HG03460 (cell line): Measurements from ENCODE around the gene EIF5A2.
"Not testable (repeated sequence)": the region's sequence is repeated elsewhere in the genome, so short reads cannot be mapped to it uniquely, and the experiment has no call there.

Source experiments
- ATAC-seq: cut with Tn5 transposase; IDR thresholded peaks from one replicate; pipeline ENCODE4 v1.9.1; 2021; ENCODE audit not compliant: unreplicated experiment

Gene EIF5A2

GRCh38 chr3:170908235-170909116 lies at the start of gene EIF5A2:
Gene EIF5A2, minus strand, starts transcription at chr3:170908637. Its CDS starts 831 bp downstream, at chr3:170907806.
- peak; percentile 93 for ATAC-seq

- ATAC-seq, result no peak
These were observed 48.2 kb upstream of the EIF5A2 start for GRCh38 chr3:170956647-170957046.

- no peak for ATAC-seq
These were observed 45.3 kb upstream of the EIF5A2 start for GRCh38 chr3:170953736-170954135.

- ATAC-seq, result no peak
These were observed 44.8 kb upstream of the EIF5A2 start for GRCh38 chr3:170953229-170953628.

GRCh38 chr3:170949211-170949610 lies 40.8 kb upstream of the EIF5A2 start:
- ATAC-seq, result no peak

- ATAC-seq, result no peak
These were observed 38.8 kb upstream of the EIF5A2 start for GRCh38 chr3:170947018-170947769.

GRCh38 chr3:170942011-170942410 lies 33.6 kb upstream of the EIF5A2 start:
- no peak for ATAC-seq

GRCh38 chr3:170941551-170941950 lies 33.1 kb upstream of the EIF5A2 start:
- no peak for ATAC-seq

- not testable (repeated sequence) for ATAC-seq
These were observed 24.6 kb upstream of the EIF5A2 start for GRCh38 chr3:170933039-170933438.

- ATAC-seq, result not testable (repeated sequence)
These were observed 15.1 kb upstream of the EIF5A2 start for GRCh38 chr3:170923553-170923952.

- ATAC-seq, result no peak
These were observed 10.3 kb upstream of the EIF5A2 start for GRCh38 chr3:170918715-170919114.

- no peak for ATAC-seq
These were observed 6.3 kb upstream of the EIF5A2 start for GRCh38 chr3:170914690-170915089.

- ATAC-seq, result no peak
These were observed 5.8 kb upstream of the EIF5A2 start for GRCh38 chr3:170914212-170914611.

GRCh38 chr3:170911051-170911450 lies 2.6 kb upstream of the EIF5A2 start:
- ATAC-seq, result no peak

- ATAC-seq, result no peak
These were observed 2.1 kb upstream of the EIF5A2 start for GRCh38 chr3:170910542-170910941.

- ATAC-seq, result no peak
These were observed 879 bp upstream of the EIF5A2 start for GRCh38 chr3:170909129-170909903.

- no peak for ATAC-seq
These were observed 701 bp downstream of the EIF5A2 start for GRCh38 chr3:170907637-170908234.

- no peak for ATAC-seq
These were observed 2.6 kb downstream of the EIF5A2 start for GRCh38 chr3:170905862-170906261.

GRCh38 chr3:170903123-170903522 lies 5.3 kb downstream of the EIF5A2 start:
- ATAC-seq, result no peak

GRCh38 chr3:170899455-170899854 lies 9.0 kb downstream of the EIF5A2 start:
- no peak for ATAC-seq

- ATAC-seq, result no peak
These were observed 10.5 kb downstream of the EIF5A2 start for GRCh38 chr3:170897978-170898377.
